NCI-H1436 (cell line): ENCODE data around the gene BACE1.
"Not testable (repeated sequence)": the region's sequence is repeated elsewhere in the genome, so short reads cannot be mapped to it uniquely, and the experiment has no call there.

Experiments
- DNase-seq: peaks from one replicate; lab custom pipeline; 2025; lab: John Stamatoyannopoulos, UW

BACE1 gene

DNA sequence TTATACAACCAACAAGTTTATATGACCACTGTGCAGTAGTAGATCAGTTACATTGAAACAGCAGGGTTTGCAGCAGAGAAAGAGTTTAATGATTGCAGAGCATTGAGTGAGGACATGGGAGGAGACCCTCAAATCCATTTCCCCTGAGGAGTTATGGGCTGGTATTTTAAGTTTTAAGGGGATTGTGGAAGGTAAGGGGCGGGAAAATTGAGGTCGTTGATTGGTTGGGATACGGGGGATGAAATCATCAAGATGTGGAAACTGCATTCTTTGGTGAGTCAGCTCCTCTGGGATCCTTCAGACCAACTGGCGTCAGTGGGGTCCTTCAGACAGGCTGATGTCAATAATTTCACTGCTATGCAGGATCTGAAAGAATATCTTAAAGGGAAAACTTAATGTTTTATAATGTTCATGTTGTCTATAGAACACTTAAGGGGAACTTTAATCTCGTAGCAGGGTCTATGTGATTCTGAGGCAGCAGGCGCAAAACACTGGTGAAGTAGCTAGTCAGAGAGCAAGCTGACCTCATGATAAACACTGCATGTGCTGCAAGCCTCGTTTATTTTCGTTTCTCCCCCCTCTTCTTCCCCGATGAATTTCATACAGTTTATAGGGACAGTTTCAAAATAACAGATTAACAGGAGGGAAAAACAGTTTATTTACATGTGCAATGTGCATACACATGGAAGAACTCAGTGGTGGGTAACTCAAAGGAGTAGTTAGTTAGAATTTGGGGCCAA is 42.3 kb downstream of the BACE1 start:
- no peak for DNase-seq

DNA sequence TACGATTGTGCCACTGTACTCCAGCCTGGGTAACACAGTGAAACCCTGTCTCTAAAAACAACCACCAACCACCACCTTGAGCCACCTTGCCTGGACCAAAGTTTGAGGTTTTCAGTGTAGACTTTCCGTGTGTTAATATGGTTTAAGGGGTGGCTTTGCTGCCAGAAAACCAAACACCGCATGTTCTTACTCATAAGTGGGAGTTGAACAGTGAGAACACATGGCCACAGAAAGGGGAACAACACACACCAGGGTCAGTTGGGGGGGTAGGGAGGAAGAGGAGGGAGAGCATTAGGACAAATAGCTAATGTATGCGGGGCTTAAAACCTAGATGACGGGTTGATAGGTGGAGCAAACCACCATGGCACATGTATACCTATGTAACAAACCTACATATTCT is 43.9 kb downstream of the BACE1 start:
- not testable (repeated sequence) for DNase-seq

DNA sequence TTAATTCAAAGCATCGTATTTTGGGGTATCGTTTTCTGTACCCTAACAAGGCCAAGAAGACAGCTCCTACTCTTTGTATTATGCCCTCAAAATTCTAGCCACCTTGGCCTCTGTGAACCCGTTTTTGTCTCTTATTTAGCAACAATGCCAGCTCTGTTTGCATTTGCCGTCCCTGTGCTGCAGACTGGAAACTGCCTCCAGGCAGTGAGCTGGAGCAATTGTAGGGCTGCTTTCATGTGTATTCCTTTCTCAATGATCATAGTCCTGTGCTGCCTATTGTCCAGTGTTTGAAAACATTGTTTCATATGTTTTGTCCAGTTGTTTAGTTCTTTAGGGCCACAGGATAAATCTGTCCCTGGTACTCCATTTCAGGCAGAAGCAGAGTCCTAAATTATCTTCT is 44.8 kb downstream of the BACE1 start:
- DNase-seq: no peak

DNA sequence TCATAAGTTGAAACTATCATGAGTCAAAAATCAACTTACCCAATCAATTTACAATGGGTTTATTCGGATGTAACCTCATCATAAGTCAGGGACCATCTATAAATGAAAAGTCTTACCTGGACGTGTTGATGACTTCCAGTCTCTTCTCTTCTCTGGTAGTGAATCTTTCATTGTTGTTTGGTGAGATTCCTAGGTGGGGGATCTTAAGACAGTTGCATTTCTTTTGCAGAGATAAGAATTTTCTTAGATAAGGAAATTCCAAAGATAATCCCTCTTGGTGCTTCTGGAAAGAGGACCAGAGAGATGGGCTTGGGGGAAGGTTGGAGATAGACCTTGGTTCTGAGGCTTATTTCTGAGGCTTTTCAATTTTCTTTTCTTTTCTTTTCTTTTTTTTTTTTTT is 46.2 kb downstream of the BACE1 start:
- no peak for DNase-seq

DNA sequence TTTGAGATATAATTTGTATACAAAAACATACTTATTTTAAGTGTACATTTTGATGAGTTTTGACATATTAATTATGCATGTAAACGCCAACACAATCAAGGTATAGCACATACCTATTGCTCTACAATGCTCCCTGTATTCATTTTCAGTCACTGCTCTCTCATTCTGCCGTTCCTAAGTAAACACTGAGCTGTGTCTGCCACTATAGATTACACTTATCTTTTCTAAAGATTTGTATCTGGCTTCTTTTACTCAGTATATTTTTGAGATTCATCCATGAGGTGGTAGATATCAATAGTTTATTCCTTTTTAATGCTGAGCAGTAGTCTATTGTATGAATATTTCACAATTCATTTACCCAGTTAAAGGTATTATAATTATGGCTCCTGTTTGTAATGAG is 50.3 kb downstream of the BACE1 start:
- DNase-seq: no peak

DNA sequence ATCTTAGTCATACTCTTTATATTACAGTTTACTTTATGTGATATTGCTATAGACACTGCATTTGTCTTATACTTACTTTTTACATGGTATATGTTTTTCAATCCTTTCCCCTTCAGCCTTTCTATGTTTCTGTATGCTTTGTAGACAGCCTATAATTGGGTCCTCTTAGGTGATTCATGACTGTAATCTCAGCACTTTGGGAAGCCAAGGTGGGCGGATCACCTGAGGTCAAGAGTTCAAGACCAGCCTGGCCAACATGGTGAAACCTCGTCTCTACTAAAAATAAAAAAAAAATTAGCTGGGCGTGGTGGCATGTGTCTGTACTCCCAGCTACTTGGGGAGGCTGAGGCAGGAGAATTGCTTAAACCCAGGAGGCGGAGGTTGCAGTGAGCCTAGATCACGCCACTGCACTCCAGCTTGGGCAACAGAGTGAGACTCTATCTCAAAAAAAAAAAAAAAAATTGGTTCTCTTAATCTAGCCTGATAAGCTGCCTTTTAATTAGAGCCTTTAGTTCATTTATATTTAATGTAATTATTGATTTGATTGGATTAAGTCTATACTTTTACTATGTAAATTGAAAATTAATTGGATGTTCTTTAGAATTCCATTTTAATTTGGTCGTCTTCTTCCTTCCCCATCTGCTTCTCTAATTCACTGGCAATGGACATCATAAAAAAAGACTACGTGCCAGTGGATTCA is 51.3 kb downstream of the BACE1 start:
- not testable (repeated sequence) for DNase-seq

DNA sequence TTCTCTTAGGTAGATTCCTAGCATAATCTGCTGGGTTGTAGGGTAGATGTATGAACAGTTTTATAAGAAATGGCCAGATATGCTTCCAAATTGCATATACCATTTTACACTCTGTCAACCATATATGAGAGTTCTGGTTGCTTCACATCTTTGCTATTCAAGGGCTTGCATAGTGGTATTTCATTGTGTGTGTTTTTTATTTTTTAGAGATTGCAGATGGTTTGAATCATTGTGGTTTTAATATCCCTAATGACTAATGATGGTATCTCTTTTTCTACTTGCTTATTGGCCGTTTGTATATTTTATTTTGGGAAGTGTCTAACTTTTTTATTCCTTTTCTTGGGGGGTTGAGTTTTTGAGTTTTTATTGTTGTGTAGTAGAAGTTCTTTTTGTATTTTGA is 56.6 kb downstream of the BACE1 start:
- DNase-seq: no peak

DNA sequence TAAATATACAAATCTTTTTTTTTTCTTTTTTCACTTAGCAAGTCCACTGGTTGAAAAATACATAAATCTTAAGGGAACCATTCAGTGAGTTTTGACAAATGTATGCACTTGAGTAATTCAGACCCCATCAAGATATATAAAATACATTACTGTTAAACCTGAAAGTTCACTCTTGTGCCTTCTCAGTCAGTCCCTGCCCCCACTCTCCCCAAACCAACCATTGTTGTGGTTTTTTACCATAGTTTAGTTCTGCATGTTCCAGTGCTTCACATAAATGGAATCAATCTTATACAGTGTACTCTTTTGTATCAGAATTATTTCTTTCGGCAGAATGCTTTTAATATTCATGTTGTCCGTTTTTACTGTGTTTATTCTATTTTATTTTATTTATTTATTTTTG is 57.5 kb downstream of the BACE1 start:
- DNase-seq: no peak

DNA sequence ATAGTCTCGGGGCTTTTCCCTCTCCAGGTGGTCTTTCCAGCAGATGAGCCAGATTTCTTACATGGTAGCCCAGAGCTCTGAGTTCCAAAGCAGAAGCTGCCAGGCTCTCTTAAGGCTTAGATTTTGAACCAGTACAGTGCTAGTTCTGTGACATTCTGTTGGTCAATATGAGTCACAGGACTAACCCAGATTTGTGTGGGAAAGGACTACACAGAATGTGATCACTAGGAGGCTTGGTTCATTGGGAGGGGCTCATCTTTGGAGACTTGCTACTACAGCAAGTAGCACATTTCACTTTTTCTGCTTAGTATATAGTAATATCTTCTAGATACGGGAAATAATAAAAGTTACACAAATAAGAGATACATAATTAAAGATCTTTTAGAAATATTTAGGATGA is 59.5 kb downstream of the BACE1 start:
- no peak for DNase-seq

DNA sequence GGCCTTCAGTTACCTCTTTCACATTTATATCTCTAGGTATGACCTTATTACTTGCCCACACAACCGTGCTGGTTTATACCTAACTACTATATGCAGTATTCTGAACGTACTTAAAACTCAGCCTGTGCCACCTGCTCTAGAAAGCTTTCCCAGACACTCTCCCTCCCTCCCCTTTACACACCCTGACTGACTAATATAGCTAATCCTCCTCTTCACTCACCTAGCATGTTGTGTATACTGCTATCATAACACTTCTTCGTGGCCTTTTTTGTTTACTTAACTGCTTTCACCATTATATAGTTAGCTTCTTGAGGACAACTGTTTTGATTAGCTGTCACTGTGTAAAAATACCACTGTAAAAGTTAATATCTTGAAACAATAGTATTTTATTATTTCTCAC is 60.1 kb downstream of the BACE1 start:
- DNase-seq: no peak

DNA sequence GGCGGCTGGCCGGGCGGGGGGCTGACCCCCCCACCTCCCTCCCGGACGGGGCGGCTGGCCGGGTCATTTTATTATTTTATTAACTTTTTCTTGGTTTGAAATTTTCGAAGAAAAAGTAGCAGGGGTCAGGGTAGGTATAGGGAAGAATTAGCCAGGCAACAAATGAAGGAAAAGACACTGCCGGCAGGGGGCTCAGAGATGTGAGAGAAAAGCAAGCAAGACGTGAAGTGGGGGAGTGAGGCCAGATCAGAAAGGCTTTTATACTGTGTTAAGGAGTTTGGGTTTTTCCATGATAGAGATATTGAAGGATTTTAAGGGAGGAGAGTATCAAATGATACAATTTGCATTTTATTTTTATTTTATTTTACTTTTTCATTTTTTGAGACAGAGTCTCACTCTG is 64.5 kb downstream of the BACE1 start:
- DNase-seq: no peak

DNA sequence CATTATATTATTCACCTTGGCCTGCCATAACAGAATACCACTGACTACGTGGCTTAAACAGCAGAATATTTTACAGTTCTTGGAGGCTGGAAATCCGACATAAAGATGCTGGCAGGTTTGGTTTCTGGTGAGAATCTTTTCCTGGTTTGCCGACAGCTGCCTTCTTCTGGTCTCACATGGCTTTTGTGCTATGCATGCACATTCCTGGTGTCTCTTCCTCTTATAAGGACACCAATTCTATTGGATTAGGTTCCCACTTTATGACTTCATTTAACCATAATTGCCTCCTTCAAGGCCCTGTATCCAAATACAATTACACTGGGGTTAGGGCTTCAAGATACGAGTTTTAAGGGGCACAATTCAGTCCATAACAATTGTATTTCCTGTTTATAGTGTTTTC is 66.5 kb downstream of the BACE1 start:
- no peak for DNase-seq

DNA sequence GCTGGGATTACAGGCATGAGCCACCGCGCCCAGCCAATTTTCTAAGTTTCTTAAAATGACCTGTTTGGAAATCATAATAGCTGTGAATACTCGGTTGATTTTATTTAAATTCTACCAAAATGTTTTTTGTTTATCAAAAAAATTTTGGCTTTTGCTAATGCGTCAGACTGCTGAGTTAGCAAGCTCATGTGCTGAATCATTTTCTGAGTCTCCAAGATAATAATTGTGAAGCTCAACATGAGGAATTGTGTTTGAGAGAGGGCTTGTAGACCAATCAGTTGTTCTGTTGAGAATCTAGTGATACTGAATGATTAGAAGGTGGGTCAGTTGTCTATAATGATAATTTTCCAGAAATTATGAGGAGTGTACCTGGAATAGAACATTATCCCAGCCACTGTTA is 67.7 kb downstream of the BACE1 start:
- no peak for DNase-seq

DNA sequence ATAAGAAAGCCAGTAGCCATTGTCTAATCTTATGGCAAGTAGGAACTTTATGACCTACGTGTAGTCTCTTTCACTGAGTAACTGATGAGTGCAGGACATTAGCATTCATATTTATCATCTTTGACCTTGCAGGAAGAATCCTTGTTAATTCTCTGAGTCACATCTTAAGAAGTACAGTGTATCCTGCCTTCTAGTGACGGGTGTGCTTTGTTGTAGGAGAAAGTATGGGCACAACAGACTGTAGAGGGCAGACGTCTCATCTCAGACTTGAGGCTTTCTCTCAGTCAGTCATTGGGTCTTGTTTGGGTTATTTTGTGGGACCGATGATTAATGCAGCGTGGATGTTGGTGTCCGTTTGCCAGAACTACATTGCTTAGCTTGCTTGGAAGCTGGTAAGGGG is 76.8 kb downstream of the BACE1 start:
- no peak for DNase-seq

DNA sequence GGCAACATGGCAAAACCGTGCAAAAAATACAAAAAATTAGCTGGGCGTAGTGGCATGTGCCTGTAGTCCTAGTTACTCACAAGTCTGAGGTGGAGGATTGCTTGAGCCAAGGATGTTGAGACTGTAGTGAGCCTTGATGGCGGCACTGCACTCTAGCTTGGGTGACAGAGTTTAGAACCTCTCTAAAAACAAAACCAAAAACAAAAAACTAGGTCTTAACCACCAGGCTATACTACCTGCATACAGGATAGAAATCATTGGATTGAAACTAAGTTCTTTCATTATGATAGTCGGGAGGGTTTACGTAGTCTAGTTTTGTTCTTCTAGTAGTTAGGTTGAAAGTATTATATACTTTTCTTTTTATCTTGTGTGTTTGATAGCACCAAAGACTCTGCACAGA is 77.8 kb downstream of the BACE1 start:
- DNase-seq: no peak
